Measurements from ENCODE around the gene HELZ2. TPM values are rescaled to one million over a fixed set of nuclear protein-coding genes. Genes with fewer than 3 reads are reported as not detected.

Gene HELZ2
- polyA plus RNA-seq, 1 of the 3 experiments (the other 2 are of a cell fraction) = 7.6 TPM

DNA sequence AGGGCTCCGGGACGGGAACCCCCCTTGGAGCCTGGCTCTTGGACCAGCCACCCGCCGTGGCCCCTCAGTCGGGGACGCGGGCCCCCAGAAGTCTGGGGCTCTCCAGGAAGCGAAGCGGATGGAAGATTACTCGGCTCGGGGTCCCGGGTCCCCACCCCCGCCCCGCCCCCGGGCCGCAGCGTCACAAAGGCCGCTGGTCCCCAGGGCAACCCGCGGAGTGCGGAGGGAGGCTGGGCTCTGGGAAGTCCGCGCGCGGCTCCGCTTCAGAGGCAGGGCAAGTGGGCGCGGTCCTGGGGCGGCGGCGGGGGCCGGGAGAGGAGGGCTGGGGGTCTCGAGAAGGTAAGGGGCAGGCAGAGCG lies 20.1 kb downstream of the HELZ2 start, which contains the start of gene FNDC11:
TSS of gene FNDC11 (plus strand) at position 227 of the 358 bp plus-strand sequence. CDS start 1,505 bp downstream, outside the sequence.
- ChIA-PET CTCF (no interaction called here), POLR2A (interaction anchor here (0.6 kb wide), 1 partner anchor 99 kb away, joined by 3 read pairs; no protein-coding TSS in a partner anchor)
- Histone ChIP-seq H2AFZ (ENCODE audit: low read depth) (peak within 1 kb of the TSS; percentile 92; the same call in 1 of the 2 replicates), H3K27ac (ENCODE audit: low read depth in 2 of 2, low read length in 1 of 2) (peak within 1 kb of the TSS in 1 of 2 experiments; percentile 75; a peak in 1 of 4 replicates), H3K4me3 (ENCODE audit: low read depth in 2 of 2, low read length in 1 of 2) (peak within 1 kb of the TSS; percentile 71 to 85), H3K9me3 (no peaks in the 10 kb centered on the region), H4K20me1 (ENCODE audit: insufficient read depth) (no peaks in the 10 kb centered on the region), H3K9ac (peak within 1 kb of the TSS; percentile 77), H3K36me3 (replicated peaks in 1 of 2; ENCODE audit: control insufficient read depth in 1 of 2, insufficient read depth in 2 of 2, low read length in 1 of 2) (no peaks in the 10 kb centered on the region), H3K9me2 (no peaks in the 10 kb centered on the region), H3F3A (replicated peaks; ENCODE audit: insufficient read depth) (peaks cover 9% of the 10 kb centered on the region), H3K4me2 (peak within 1 kb of the TSS; percentile 99), H3K27me3 (ENCODE audit: insufficient read depth) (no peaks in the 10 kb centered on the region), H3K79me2 (ENCODE audit: insufficient read depth) (no peaks in the 10 kb centered on the region), H3K4me1 (ENCODE audit: control insufficient read depth in 1 of 2, insufficient read depth in 2 of 2, low read depth in 1 of 2, low read length in 1 of 2) (peaks cover 0 to 14% of the 10 kb centered on the region in 2 experiments; a peak in 1 of 4 replicates)
- 26% methylated on average over 3 of the region's 34 CpGs for WGBS (ENCODE audit: low lambda C conversion rate)
- no peak for TF ChIP-seq TEAD4 (IDR thresholded peaks at IDR 0.05; ENCODE audit: borderline replicate concordance, insufficient read depth)
- TF ChIP-seq EZH2phosphoT487 (IDR thresholded peaks at IDR 0.05; ENCODE audit: borderline replicate concordance, low read depth) = no peak
- TF ChIP-seq GATA2 (CRISPR knock-in tag; IDR thresholded peaks at IDR 0.05) = no peak
- no peak for TF ChIP-seq JUND (IDR thresholded peaks at IDR 0.05)
- TF ChIP-seq, protein P1, sequence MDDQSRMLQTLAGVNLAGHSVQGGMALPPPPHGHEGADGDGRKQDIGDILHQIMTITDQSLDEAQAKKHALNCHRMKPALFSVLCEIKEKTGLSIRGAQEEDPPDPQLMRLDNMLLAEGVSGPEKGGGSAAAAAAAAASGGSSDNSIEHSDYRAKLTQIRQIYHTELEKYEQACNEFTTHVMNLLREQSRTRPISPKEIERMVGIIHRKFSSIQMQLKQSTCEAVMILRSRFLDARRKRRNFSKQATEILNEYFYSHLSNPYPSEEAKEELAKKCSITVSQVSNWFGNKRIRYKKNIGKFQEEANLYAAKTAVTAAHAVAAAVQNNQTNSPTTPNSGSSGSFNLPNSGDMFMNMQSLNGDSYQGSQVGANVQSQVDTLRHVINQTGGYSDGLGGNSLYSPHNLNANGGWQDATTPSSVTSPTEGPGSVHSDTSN (IDR thresholded peaks at IDR 0.05) = no peak
- no peak for TF ChIP-seq SMC3 (IDR thresholded peaks at IDR 0.05; ENCODE audit: low read depth, low read length)
- TF ChIP-seq RXRA (IDR thresholded peaks at IDR 0.05; ENCODE audit: borderline replicate concordance, low read depth) = no peak
- no peak for TF ChIP-seq FOXJ3 (CRISPR knock-in tag; IDR thresholded peaks at IDR 0.05)
- TF ChIP-seq, protein P2, sequence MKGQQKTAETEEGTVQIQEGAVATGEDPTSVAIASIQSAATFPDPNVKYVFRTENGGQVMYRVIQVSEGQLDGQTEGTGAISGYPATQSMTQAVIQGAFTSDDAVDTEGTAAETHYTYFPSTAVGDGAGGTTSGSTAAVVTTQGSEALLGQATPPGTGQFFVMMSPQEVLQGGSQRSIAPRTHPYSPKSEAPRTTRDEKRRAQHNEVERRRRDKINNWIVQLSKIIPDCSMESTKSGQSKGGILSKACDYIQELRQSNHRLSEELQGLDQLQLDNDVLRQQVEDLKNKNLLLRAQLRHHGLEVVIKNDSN (IDR thresholded peaks at IDR 0.05; ENCODE audit: borderline replicate concordance, low read depth) = no peak
- TF ChIP-seq, protein P3, sequence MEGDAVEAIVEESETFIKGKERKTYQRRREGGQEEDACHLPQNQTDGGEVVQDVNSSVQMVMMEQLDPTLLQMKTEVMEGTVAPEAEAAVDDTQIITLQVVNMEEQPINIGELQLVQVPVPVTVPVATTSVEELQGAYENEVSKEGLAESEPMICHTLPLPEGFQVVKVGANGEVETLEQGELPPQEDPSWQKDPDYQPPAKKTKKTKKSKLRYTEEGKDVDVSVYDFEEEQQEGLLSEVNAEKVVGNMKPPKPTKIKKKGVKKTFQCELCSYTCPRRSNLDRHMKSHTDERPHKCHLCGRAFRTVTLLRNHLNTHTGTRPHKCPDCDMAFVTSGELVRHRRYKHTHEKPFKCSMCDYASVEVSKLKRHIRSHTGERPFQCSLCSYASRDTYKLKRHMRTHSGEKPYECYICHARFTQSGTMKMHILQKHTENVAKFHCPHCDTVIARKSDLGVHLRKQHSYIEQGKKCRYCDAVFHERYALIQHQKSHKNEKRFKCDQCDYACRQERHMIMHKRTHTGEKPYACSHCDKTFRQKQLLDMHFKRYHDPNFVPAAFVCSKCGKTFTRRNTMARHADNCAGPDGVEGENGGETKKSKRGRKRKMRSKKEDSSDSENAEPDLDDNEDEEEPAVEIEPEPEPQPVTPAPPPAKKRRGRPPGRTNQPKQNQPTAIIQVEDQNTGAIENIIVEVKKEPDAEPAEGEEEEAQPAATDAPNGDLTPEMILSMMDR (IDR thresholded peaks at IDR 0.05) = no peak
- TF ChIP-seq ELF1 (IDR thresholded peaks at IDR 0.05) = no peak
- TF ChIP-seq SIN3A (IDR thresholded peaks at IDR 0.05; ENCODE audit: borderline replicate concordance, low read depth, low read length) = no peak
- no peak for TF ChIP-seq FOSL2 (IDR thresholded peaks at IDR 0.05; ENCODE audit: borderline replicate concordance, low read depth)
- TF ChIP-seq RAD21 (IDR thresholded peaks at IDR 0.05; ENCODE audit: low read length) = no peak
- TF ChIP-seq EP300 (IDR thresholded peaks at IDR 0.05; ENCODE audit: borderline replicate concordance in 1 of 2, low read depth in 1 of 2, low read length in 1 of 2) = no peak
- no peak for TF ChIP-seq TCF12 (IDR thresholded peaks at IDR 0.05)
- no peak for TF ChIP-seq NFIC (IDR thresholded peaks at IDR 0.05; ENCODE audit: borderline replicate concordance)
- peak; percentile 88 for DNase-seq

Data from SK-N-SH (cell line).